ENCODE results near the gene KRTAP10-11. TPM values are rescaled to one million over a fixed set of nuclear protein-coding genes. Genes with fewer than 3 reads are reported as not detected.
A peak's percentile ranks its signal among the peaks of the same experiment; 100 is the strongest.
"Not testable (repeated sequence)": the region's sequence is repeated elsewhere in the genome, so short reads cannot be mapped to it uniquely, and the experiment has no call there.

The KRTAP10-11 gene, protein sequence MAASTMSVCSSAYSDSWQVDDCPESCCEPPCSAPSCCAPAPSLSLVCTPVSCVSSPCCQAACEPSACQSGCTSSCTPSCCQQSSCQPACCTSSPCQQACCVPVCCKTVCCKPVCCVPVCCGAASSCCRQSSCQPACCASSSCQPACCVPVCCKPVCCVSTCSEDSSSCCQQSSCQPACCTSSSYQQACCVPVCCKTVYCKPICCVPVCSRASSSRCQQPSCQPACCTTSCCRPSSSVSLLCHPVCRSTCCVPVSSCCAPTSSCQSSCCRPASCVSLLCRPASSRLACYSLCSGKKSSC
- not detected in 2 replicates for total RNA-seq (ENCODE audit: low replicate concordance)
- long read RNA-seq = 0 reads

DNA sequence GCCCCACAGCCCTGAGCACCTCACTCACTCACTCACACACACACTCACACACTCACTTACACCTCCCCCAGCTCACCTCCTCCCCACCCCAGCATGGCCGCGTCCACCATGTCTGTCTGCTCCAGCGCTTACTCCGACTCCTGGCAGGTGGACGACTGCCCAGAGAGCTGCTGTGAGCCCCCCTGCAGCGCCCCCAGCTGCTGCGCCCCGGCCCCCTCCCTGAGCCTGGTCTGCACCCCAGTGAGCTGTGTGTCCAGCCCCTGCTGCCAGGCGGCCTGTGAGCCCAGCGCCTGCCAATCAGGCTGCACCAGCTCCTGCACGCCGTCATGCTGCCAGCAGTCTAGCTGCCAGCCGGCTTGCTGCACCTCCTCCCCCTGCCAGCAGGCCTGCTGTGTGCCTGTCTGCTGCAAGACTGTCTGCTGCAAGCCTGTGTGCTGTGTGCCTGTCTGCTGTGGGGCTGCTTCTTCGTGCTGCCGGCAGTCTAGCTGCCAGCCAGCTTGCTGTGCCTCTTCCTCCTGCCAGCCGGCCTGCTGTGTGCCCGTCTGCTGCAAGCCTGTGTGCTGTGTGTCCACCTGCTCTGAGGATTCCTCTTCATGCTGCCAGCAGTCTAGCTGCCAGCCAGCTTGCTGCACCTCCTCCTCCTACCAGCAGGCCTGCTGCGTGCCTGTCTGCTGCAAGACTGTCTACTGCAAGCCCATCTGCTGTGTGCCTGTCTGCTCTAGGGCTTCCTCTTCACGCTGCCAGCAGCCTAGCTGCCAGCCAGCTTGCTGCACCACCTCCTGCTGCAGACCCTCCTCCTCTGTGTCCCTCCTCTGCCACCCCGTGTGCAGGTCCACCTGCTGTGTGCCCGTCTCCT, at the start of gene KRTAP10-11:
Gene KRTAP10-11, plus strand, starts transcription at position 49 of the 856 bp plus-strand sequence. Its CDS starts 45 bp downstream, at position 94.
- H3K4me1 Mint-ChIP-seq (ENCODE audit: unreplicated experiment); H3K36me3 Mint-ChIP-seq; H3K27ac Mint-ChIP-seq; H3K4me3 Mint-ChIP-seq; H3K27me3 Mint-ChIP-seq: not testable (repeated sequence)
- peak; percentile 61 for DNase-seq (ENCODE audit: extremely low spot score, unreplicated experiment)
- H3K9me3 Mint-ChIP-seq = peaks cover 12% of the 10 kb centered on the region

DNA sequence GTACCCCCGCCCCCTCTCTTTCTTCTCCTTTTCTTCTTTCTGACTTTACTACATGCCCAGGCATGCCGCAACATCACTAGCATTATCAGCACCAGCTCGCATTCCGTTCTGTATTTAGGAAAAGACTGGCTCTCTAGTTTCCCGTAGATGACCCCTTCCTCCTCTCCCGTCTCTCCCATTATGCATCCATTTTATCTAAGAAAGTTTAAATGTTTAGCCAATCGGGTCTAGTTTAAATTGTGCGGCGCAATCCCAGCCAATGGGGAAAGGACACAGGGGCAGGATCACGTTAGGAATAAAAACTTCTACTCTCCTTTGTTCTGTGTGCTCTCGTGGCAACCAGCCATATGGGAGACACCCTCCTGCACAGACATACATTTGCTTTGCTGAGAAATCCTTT, 48.2 kb upstream of the KRTAP10-11 start:
- no peak for DNase-seq (ENCODE audit: extremely low spot score, unreplicated experiment)
- Mint-ChIP-seq H3K4me3 (no peak overlapping the region), H3K27ac (peak overlapping the region; percentile 36), H3K4me1 (ENCODE audit: unreplicated experiment) (peaks cover 12% of the 10 kb centered on the region), H3K9me3 (peaks cover 13% of the 10 kb centered on the region), H3K36me3 (no peaks in the 10 kb centered on the region), H3K27me3 (peaks cover 3% of the 10 kb centered on the region)
- TF ChIP-seq, protein P1, sequence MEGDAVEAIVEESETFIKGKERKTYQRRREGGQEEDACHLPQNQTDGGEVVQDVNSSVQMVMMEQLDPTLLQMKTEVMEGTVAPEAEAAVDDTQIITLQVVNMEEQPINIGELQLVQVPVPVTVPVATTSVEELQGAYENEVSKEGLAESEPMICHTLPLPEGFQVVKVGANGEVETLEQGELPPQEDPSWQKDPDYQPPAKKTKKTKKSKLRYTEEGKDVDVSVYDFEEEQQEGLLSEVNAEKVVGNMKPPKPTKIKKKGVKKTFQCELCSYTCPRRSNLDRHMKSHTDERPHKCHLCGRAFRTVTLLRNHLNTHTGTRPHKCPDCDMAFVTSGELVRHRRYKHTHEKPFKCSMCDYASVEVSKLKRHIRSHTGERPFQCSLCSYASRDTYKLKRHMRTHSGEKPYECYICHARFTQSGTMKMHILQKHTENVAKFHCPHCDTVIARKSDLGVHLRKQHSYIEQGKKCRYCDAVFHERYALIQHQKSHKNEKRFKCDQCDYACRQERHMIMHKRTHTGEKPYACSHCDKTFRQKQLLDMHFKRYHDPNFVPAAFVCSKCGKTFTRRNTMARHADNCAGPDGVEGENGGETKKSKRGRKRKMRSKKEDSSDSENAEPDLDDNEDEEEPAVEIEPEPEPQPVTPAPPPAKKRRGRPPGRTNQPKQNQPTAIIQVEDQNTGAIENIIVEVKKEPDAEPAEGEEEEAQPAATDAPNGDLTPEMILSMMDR (conservative IDR thresholded peaks at IDR 0.05) = no peak

DNA sequence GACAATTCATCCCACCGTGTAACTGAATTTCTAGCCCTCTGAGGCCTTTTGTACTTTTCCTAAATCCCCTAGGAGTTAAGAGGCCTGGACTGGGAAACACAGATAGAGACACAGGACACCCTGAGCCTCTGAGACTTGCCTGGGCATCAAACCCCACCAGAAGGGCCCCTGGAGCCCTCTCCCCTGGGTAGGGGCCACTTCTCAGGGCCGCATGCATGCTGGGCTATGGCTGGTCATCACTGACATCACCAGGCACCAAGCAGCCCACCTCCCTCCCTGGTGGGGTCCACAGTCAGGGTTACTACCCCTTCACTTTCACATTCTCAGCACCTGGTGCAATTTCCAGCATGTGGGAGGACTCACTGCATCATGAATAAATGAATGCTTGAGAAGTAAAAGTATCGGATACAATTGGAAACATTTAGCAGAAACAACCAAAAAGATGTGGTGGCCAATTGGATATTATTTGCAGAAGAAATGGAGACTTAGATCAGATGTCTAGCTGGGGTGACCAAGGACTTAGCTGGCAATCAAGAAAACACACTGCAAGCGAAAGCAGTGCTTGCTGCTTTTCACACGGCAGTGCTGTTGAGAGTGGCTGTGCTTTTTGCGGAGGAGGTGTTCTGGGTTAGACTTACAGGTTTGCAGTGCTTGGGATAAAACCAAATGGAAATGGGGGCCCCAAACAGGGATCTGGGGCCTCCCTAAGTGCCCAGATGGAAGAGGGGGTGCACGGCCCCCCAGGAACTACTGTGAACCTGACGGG, 46.8 kb upstream of the KRTAP10-11 start:
- Mint-ChIP-seq H3K9me3 (peaks cover 13% of the 10 kb centered on the region), H3K27ac (no peak overlapping the region), H3K4me1 (ENCODE audit: unreplicated experiment) (peaks cover 8% of the 10 kb centered on the region), H3K36me3 (no peaks in the 10 kb centered on the region), H3K4me3 (no peak overlapping the region), H3K27me3 (peaks cover under 1% of the 10 kb centered on the region)
- TF ChIP-seq, protein P1 (conservative IDR thresholded peaks at IDR 0.05) = no peak
- no peak for DNase-seq (ENCODE audit: extremely low spot score, unreplicated experiment)

DNA sequence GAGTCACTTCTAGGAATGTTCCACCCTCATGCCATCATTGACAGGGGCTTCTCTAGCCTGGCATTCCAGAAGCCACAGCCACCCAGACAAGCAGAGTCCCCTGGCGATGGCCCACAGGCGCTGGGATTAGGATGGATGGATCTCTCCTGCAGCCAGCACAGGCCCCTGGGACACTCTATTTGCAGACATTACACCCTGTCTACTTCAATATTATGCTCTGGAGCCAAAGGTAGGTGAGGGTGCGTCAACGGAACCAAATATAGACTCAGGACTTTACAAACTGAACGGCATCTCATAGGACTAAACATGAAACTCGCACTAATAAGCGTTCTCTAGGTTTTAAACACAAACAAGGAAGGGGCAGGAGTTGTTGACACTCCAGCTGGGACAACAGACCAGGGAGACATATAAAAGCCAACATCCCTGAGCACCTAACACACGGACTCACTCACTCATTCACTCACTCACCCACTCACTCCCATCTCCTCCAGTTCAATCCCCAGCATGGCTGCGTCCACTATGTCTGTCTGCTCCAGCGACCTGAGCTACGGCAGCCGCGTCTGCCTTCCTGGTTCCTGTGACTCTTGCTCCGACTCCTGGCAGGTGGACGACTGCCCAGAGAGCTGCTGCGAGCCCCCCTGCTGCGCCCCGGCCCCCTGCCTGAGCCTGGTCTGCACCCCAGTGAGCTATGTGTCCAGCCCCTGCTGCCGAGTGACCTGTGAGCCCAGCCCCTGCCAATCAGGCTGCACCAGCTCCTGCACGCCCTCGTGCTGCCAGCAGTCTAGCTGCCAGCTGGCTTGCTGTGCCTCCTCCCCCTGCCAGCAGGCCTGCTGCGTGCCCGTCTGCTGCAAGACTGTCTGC, 45.9 kb upstream of the KRTAP10-11 start, which contains the start of gene KRTAP10-7:
Gene KRTAP10-7, plus strand, starts transcription at position 480 of the 861 bp plus-strand sequence. Its CDS starts 25 bp downstream, at position 505.
- peaks cover 13% of the 10 kb centered on the region for H3K9me3 Mint-ChIP-seq
- not testable (repeated sequence) for H3K4me1 Mint-ChIP-seq (ENCODE audit: unreplicated experiment); H3K27me3 Mint-ChIP-seq; DNase-seq (ENCODE audit: extremely low spot score, unreplicated experiment); H3K4me3 Mint-ChIP-seq; H3K27ac Mint-ChIP-seq; H3K36me3 Mint-ChIP-seq

DNA sequence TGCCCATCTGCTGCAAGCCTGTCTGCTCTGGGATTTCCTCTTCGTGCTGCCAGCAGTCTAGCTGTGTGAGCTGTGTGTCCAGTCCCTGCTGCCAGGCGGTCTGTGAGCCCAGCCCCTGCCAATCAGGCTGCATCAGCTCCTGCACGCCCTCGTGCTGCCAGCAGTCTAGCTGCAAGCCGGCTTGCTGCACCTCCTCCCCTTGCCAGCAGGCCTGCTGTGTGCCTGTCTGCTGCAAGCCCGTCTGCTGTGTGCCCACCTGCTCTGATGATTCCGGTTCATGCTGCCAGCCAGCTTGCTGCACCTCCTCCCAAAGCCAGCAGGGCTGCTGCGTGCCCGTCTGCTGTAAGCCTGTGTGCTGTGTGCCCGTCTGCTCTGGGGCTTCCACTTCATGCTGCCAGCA, 45.1 kb upstream of the KRTAP10-11 start:
- not testable (repeated sequence) for H3K27me3 Mint-ChIP-seq; DNase-seq (ENCODE audit: extremely low spot score, unreplicated experiment); H3K4me1 Mint-ChIP-seq (ENCODE audit: unreplicated experiment); H3K27ac Mint-ChIP-seq; H3K4me3 Mint-ChIP-seq; H3K36me3 Mint-ChIP-seq
- H3K9me3 Mint-ChIP-seq = peaks cover 13% of the 10 kb centered on the region

DNA sequence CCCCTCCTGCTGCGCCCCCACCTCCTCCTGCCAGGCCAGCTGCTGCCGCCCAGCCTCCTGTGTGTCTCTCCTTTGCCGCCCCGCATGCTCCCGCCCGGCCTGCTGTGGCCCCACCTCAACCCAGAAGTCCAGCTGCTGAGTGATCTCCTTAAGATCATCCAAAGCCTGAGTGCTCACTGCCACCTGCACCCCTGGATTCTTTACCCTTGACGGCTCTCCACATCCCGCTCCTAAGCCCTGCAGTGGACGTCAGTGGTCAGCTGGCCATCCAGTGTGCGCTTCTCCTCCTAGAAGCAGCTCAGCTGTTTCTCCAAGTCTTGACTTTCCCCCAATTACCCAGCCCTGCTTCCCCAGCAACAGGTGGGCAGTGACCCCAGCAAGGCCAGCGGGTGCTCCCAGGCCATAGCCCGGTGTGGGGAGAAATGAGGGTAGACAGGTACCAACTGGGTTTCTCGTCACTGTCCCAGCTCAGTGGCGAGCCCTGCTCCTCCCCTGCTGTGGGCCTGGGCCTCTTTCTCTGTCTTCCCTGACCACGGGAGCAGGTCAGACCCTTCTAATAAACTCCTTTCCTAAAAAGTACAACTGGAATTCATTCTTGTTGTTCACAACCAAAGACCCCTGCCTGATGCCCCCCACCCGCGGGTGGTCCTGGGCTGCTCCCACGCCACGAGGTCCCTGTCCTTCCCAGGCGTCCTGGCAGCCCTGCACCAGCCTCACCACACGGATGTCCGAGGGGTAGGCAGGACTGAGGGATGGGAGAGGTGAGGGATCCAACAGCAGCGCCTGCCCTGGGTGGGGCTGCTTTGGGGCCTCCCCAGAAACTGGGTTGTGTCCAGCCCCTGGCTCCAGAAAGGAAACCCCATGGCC, 44.4 kb upstream of the KRTAP10-11 start:
- TF ChIP-seq, protein P1 (conservative IDR thresholded peaks at IDR 0.05) = no peak
- Mint-ChIP-seq H3K4me3 (no peak overlapping the region), H3K4me1 (ENCODE audit: unreplicated experiment) (peaks cover 4% of the 10 kb centered on the region), H3K27me3 (peaks cover 8% of the 10 kb centered on the region), H3K36me3 (no peaks in the 10 kb centered on the region), H3K27ac (no peak overlapping the region), H3K9me3 (peaks cover 13% of the 10 kb centered on the region)
- DNase-seq (ENCODE audit: extremely low spot score, unreplicated experiment) = no peak

All from type B pancreatic cell (in vitro differentiated cells).